ENCODE measurements around the gene UGT3A2. TPM values are rescaled to one million over a fixed set of nuclear protein-coding genes. Genes with fewer than 3 reads are reported as not detected.

The UGT3A2 gene
- total RNA-seq = 1 to 10 TPM; 1.4 to 2.0 TPM
- under 1 TPM; 0.55 to 0.66 TPM for polyA plus RNA-seq (ENCODE audit: insufficient read length in 2 of 2)
- long read RNA-seq, donor 1 = 0 reads
- long read RNA-seq, donor 2 = 0 reads
- long read RNA-seq, donor 3 = 0 reads
- long read RNA-seq, donor 4 = 0 reads

- no peak within 1 kb of the TSS for H3K27ac ChIP-seq (ENCODE audit: low read depth, low read length)
- no peaks in the 10 kb centered on the region for H3K9me3 ChIP-seq (ENCODE audit: control insufficient read depth, insufficient read depth, low read length)
- DNase-seq (ENCODE audit: low read depth in 4 of 6, low spot score in 6 of 6) = peak in 2 of 6 donors; percentile 17 to 30
- H3K36me3 ChIP-seq (ENCODE audit: control insufficient read depth, insufficient read depth, low read length) = no peaks in the 10 kb centered on the region
- 0% methylated on average over 12 of the region's 22 CpGs for WGBS (ENCODE audit: insufficient coverage)
- H3K4me1 ChIP-seq (ENCODE audit: control insufficient read depth, insufficient read depth, low read length) = peaks cover 9% of the 10 kb centered on the region
- H3K4me3 ChIP-seq (ENCODE audit: low read depth, low read length) = peak within 1 kb of the TSS; percentile 29
- H3K27me3 ChIP-seq (ENCODE audit: control insufficient read depth, insufficient read depth, low read length) = peaks cover 20% of the 10 kb centered on the region
These were observed at the start of gene UGT3A2 for GRCh38 chr5:36066540-36067210. Gene UGT3A2 (minus strand): TSS chr5:36066882. CDS start chr5:36066789, 93 bp downstream.

DNA sequence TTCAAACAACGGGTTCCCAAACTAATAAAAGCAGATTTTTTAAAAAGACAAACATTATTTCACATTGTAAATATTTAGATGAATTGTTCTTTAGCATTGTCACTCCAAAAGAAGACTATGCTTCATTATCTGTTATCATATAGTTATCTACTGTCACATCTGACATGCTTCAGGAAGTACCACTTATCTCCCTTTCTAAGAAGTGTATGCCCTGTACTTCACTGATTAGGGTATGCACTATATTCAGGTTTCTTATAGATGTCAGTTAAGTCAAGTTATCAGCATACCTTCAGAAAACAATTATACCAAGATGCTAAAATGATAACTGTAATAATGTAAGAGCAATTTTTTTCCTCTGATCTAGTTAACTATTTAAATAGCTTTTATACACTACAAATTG lies 44.6 kb upstream of the UGT3A2 start:
- DNase-seq (ENCODE audit: low read depth in 4 of 6, low spot score in 6 of 6) = no peak
- no CpG with 5 or more reads among the region's 1 CpG for WGBS (ENCODE audit: insufficient coverage)
- Histone ChIP-seq H3K4me3 (ENCODE audit: low read depth, low read length) (no peak overlapping the region), H3K9me3 (ENCODE audit: control insufficient read depth, insufficient read depth, low read length) (no peaks in the 10 kb centered on the region), H3K36me3 (ENCODE audit: control insufficient read depth, insufficient read depth, low read length) (peaks cover 10% of the 10 kb centered on the region), H3K27me3 (ENCODE audit: control insufficient read depth, insufficient read depth, low read length) (no peaks in the 10 kb centered on the region), H3K27ac (ENCODE audit: low read depth, low read length) (no peak overlapping the region), H3K4me1 (ENCODE audit: control insufficient read depth, insufficient read depth, low read length) (no peaks in the 10 kb centered on the region)

DNA sequence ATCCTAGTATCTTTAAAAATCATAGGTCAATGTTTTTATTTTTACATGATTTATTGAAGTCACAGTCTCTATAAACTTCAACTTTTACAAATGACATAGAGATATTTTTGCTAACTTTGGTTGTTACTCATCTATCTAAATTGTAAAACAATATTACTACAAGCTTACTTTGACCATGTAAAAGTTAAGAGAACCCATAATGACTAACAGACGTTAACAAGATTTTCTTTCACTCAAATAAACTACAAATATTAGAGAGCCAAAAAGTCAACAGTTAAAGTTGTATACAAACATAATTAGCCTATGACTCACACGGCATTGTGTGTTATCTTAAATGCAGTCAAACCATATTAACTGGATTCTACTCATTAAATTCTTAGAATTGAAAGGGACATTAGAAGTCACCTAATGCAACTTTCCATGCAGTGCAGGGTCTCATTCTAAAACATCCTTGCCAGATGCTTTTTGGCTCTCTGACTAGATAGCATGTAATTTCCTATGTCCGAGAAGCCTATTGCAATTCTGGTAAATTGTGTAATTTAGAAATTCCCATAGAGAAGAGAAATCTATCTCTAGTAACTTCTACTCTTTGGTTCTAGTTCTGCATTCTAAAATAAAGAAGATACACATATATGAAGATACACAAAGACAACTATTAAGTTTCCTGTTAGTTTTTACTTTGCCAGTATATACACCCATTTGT lies 42.2 kb upstream of the UGT3A2 start:
- Histone ChIP-seq H3K4me1 (ENCODE audit: control insufficient read depth, insufficient read depth, low read length) (no peaks in the 10 kb centered on the region), H3K27me3 (ENCODE audit: control insufficient read depth, insufficient read depth, low read length) (no peaks in the 10 kb centered on the region), H3K4me3 (ENCODE audit: low read depth, low read length) (no peak overlapping the region), H3K9me3 (ENCODE audit: control insufficient read depth, insufficient read depth, low read length) (no peaks in the 10 kb centered on the region), H3K27ac (ENCODE audit: low read depth, low read length) (no peak overlapping the region), H3K36me3 (ENCODE audit: control insufficient read depth, insufficient read depth, low read length) (peaks cover 10% of the 10 kb centered on the region)
- DNase-seq (ENCODE audit: low read depth in 4 of 6, low spot score in 6 of 6) = no peak
- WGBS (ENCODE audit: insufficient coverage) = no CpG with 5 or more reads among the region's 3 CpGs

DNA sequence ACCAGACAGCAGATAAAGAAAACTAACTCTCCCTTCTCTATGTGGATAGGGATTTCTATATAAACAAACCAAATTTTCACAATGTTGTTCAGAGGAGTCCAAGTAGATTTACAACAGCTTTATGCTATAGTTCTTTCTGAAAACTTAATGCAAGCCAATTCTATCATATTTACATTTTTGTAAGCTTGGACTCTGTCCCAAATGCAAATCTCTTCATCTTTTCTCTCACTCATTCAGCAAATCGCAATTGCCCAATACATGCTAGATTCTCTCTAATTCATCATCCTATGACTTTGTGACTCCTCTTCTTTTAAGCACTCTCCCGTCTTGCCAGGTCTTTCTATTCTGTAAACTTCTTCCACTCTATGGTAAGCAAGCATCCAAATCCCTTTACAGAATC lies 39.1 kb upstream of the UGT3A2 start:
- Histone ChIP-seq H3K9me3 (ENCODE audit: control insufficient read depth, insufficient read depth, low read length) (no peaks in the 10 kb centered on the region), H3K4me1 (ENCODE audit: control insufficient read depth, insufficient read depth, low read length) (no peaks in the 10 kb centered on the region), H3K36me3 (ENCODE audit: control insufficient read depth, insufficient read depth, low read length) (peaks cover 10% of the 10 kb centered on the region), H3K4me3 (ENCODE audit: low read depth, low read length) (no peak overlapping the region), H3K27ac (ENCODE audit: low read depth, low read length) (no peak overlapping the region), H3K27me3 (ENCODE audit: control insufficient read depth, insufficient read depth, low read length) (no peaks in the 10 kb centered on the region)
- peak in 1 of 6 donors; percentile 6 for DNase-seq (ENCODE audit: low read depth in 4 of 6, low spot score in 6 of 6)
- 83% methylated on average over 2 of the region's 2 CpGs for WGBS (ENCODE audit: insufficient coverage)

DNA sequence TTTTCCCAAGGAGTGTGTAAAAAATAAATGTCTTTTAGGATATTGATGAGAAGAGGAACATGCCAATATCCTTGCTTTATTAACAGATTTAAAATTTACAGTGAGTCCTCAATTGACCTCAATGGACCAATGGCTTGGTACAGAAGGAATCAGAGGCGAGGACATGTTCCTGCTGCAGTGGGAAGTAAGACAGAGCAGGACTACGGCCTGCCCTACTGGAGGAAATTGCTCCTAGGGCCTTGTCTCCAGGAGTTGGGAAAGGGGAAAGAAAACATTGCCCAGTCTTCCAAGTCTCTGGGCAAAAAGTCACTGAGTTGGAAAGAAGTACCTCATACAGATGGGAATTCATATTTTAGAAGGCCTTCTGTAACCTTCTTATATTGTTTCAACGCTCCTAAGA lies 33.1 kb upstream of the UGT3A2 start:
- Histone ChIP-seq H3K27me3 (ENCODE audit: control insufficient read depth, insufficient read depth, low read length) (no peaks in the 10 kb centered on the region), H3K4me3 (ENCODE audit: low read depth, low read length) (no peak overlapping the region), H3K27ac (ENCODE audit: low read depth, low read length) (no peak overlapping the region), H3K9me3 (ENCODE audit: control insufficient read depth, insufficient read depth, low read length) (peaks cover 1% of the 10 kb centered on the region), H3K36me3 (ENCODE audit: control insufficient read depth, insufficient read depth, low read length) (no peaks in the 10 kb centered on the region), H3K4me1 (ENCODE audit: control insufficient read depth, insufficient read depth, low read length) (no peaks in the 10 kb centered on the region)
- DNase-seq (ENCODE audit: low read depth in 4 of 6, low spot score in 6 of 6) = no peak
- 100% methylated on average over 2 of the region's 3 CpGs for WGBS (ENCODE audit: insufficient coverage)

DNA sequence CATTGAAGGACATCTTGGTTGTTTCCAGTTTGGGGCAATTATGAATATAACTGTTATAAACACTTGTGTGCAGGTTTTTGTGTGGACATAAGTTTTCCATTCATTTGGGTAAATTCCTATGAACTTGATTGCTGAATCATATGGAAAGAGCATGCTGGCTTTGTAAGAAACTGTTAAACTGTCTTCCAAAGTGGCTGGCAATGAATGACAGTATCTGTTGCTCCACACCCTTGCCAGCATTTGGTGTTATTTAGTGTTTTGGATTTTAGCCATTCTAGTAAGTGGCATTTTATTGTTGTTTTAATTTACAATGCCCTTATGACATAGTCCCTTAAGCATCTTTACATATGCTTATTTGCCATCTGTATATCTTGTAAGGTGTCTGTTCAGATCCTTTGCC lies 29.8 kb upstream of the UGT3A2 start:
- Histone ChIP-seq H3K4me3 (ENCODE audit: low read depth, low read length) (no peak overlapping the region), H3K36me3 (ENCODE audit: control insufficient read depth, insufficient read depth, low read length) (no peaks in the 10 kb centered on the region), H3K9me3 (ENCODE audit: control insufficient read depth, insufficient read depth, low read length) (peaks cover 1% of the 10 kb centered on the region), H3K4me1 (ENCODE audit: control insufficient read depth, insufficient read depth, low read length) (no peaks in the 10 kb centered on the region), H3K27ac (ENCODE audit: low read depth, low read length) (no peak overlapping the region), H3K27me3 (ENCODE audit: control insufficient read depth, insufficient read depth, low read length) (no peaks in the 10 kb centered on the region)
- DNase-seq (ENCODE audit: low read depth in 4 of 6, low spot score in 6 of 6) = peak in 1 of 6 donors; percentile 53

GRCh38 chr5:36089989-36090388 lies 23.3 kb upstream of the UGT3A2 start:
- Histone ChIP-seq H3K27me3 (ENCODE audit: control insufficient read depth, insufficient read depth, low read length) (no peaks in the 10 kb centered on the region), H3K9me3 (ENCODE audit: control insufficient read depth, insufficient read depth, low read length) (no peaks in the 10 kb centered on the region), H3K36me3 (ENCODE audit: control insufficient read depth, insufficient read depth, low read length) (no peaks in the 10 kb centered on the region), H3K4me1 (ENCODE audit: control insufficient read depth, insufficient read depth, low read length) (no peaks in the 10 kb centered on the region), H3K4me3 (ENCODE audit: low read depth, low read length) (no peak overlapping the region), H3K27ac (ENCODE audit: low read depth, low read length) (no peak overlapping the region)
- 69% methylated on average over 2 of the region's 2 CpGs for WGBS (ENCODE audit: insufficient coverage)
- no peak for DNase-seq (ENCODE audit: low read depth in 4 of 6, low spot score in 6 of 6)

DNA sequence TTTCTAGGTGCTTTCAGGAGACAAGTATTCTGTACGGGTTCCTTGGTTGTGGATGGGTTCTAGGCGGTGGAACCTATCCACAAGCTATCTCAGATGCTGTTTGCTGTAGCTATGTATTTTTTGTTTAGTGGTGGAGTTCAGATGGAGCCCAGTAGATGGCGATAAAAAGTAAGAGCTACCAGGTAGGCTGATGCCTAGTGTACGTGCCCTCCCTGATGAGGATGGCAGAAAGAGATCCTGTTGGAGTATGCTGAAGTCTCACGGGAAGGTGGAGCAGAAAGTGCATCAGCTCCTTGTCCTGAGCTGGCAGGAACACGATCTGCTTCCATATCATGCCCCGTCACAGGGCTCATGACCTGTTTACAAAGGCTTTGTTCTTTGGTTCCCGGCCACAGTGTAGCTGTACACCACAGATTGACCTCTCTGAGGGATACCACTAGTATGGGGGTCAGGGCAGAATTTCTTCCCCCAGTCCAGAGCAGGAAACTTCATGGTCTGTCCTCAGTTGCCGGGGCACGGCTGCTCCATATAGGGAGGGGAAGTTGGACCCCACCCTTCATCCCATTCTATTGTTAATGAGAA lies 12.6 kb upstream of the UGT3A2 start:
- Histone ChIP-seq H3K36me3 (ENCODE audit: control insufficient read depth, insufficient read depth, low read length) (no peaks in the 10 kb centered on the region), H3K4me1 (ENCODE audit: control insufficient read depth, insufficient read depth, low read length) (no peaks in the 10 kb centered on the region), H3K27me3 (ENCODE audit: control insufficient read depth, insufficient read depth, low read length) (no peaks in the 10 kb centered on the region), H3K4me3 (ENCODE audit: low read depth, low read length) (no peak overlapping the region), H3K27ac (ENCODE audit: low read depth, low read length) (no peak overlapping the region), H3K9me3 (ENCODE audit: control insufficient read depth, insufficient read depth, low read length) (no peaks in the 10 kb centered on the region)
- peak in 2 of 6 donors; percentile 47 to 59 for DNase-seq (ENCODE audit: low read depth in 4 of 6, low spot score in 6 of 6)
- 31% methylated on average over 7 of the region's 10 CpGs for WGBS (ENCODE audit: insufficient coverage)

GRCh38 chr5:36078430-36078829 lies 11.7 kb upstream of the UGT3A2 start:
- 66% methylated on average over 7 of the region's 10 CpGs for WGBS (ENCODE audit: insufficient coverage)
- H3K4me1 ChIP-seq (ENCODE audit: control insufficient read depth, insufficient read depth, low read length) = no peaks in the 10 kb centered on the region
- DNase-seq (ENCODE audit: low read depth in 4 of 6, low spot score in 6 of 6) = no peak
- no peak overlapping the region for H3K27ac ChIP-seq (ENCODE audit: low read depth, low read length)
- no peaks in the 10 kb centered on the region for H3K9me3 ChIP-seq (ENCODE audit: control insufficient read depth, insufficient read depth, low read length)
- H3K4me3 ChIP-seq (ENCODE audit: low read depth, low read length) = no peak overlapping the region
- no peaks in the 10 kb centered on the region for H3K36me3 ChIP-seq (ENCODE audit: control insufficient read depth, insufficient read depth, low read length)
- H3K27me3 ChIP-seq (ENCODE audit: control insufficient read depth, insufficient read depth, low read length) = no peaks in the 10 kb centered on the region
